Measurements from ENCODE around the gene MAN2C1. TPM values are rescaled to one million over a fixed set of nuclear protein-coding genes. Genes with fewer than 3 reads are reported as not detected.
"Not testable (repeated sequence)": the region's sequence is repeated elsewhere in the genome, so short reads cannot be mapped to it uniquely, and the experiment has no call there.

Gene MAN2C1
- total RNA-seq, 5 donors from 2014 or later (not counting 1 experiment from before 2014, with no cell fraction given), result 357 to 529 (median 447) TPM

GRCh38 chr15:75389791-75390382, 21.5 kb upstream of the MAN2C1 start:
- CTCF ChIA-PET, result interaction anchor here in 1 of 2 donors (0.7 kb wide), 1 partner anchor 14 kb away, joined by 3 read pairs; no protein-coding TSS in a partner anchor

GRCh38 chr15:75383986-75384385, 15.6 kb upstream of the MAN2C1 start:
- H3K4me1 ChIP-seq (ENCODE audit: control insufficient read depth in 1 of 2, extremely low read depth in 1 of 2, insufficient read depth in 2 of 2, low read length in 2 of 2); H3K27ac Mint-ChIP-seq; H3K4me3 Mint-ChIP-seq; CTCF ChIA-PET; ATAC-seq (replicated peaks in 1 of 4); H3K27ac ChIP-seq (ENCODE audit: low read length); H3K27me3 ChIP-seq (replicated peaks in 1 of 2; ENCODE audit: control insufficient read depth in 2 of 2, extremely low read depth in 1 of 2, insufficient read depth in 2 of 2, low read length in 1 of 2); H3K9me3 ChIP-seq; H3K9me3 Mint-ChIP-seq; POLR2A ChIA-PET; H3K4me1 Mint-ChIP-seq; H3K27me3 Mint-ChIP-seq; DNase-seq; H3K4me3 ChIP-seq (ENCODE audit: control insufficient read depth in 1 of 2, extremely low read depth in 1 of 2, low read length in 1 of 2): not testable (repeated sequence)
- H3K36me3 ChIP-seq (ENCODE audit: control insufficient read depth in 2 of 2, extremely low read depth in 1 of 2, insufficient read depth in 1 of 2, low read length in 1 of 2), result peaks cover 11 to 90% of the 10 kb centered on the region in 2 donors
- peaks cover 50% of the 10 kb centered on the region for H3K36me3 Mint-ChIP-seq
- 100% methylated on average over 5 of the region's 5 CpGs for WGBS (ENCODE audit: insufficient coverage)

More at GRCh38 chr15:75389791-75390382, 21.5 kb upstream of the MAN2C1 start:
- Mint-ChIP-seq H3K4me3 (no peak overlapping the region), H3K36me3 (peaks cover 58% of the 10 kb centered on the region), H3K4me1 (peaks cover 0 to 3% (median 1%) of the 10 kb centered on the region in 3 donors), H3K27ac (no peak overlapping the region), H3K27me3 (no peaks in the 10 kb centered on the region), H3K9me3 (no peaks in the 10 kb centered on the region)
- no peak overlapping the region for H3K27ac ChIP-seq (ENCODE audit: low read length)
- POLR2A ChIA-PET, result no interaction called here
- H3K4me1 ChIP-seq (ENCODE audit: control insufficient read depth in 1 of 2, extremely low read depth in 1 of 2, insufficient read depth in 2 of 2, low read length in 2 of 2), result no peaks in the 10 kb centered on the region
- DNase-seq (no peak), ATAC-seq (replicated peaks in 1 of 4) (no peak)
- H3K9me3 ChIP-seq, result no peaks in the 10 kb centered on the region
- H3K27me3 ChIP-seq (replicated peaks in 1 of 2; ENCODE audit: control insufficient read depth in 2 of 2, extremely low read depth in 1 of 2, insufficient read depth in 2 of 2, low read length in 1 of 2), result no peaks in the 10 kb centered on the region
- H3K36me3 ChIP-seq (ENCODE audit: control insufficient read depth in 2 of 2, extremely low read depth in 1 of 2, insufficient read depth in 1 of 2, low read length in 1 of 2), result peaks cover 19 to 92% of the 10 kb centered on the region in 2 donors
- WGBS (ENCODE audit: insufficient coverage), result no CpG with 5 or more reads among the region's 1 CpG
- no peak overlapping the region for H3K4me3 ChIP-seq (ENCODE audit: control insufficient read depth in 1 of 2, extremely low read depth in 1 of 2, low read length in 1 of 2)

- no peaks in the 10 kb centered on the region for H3K9me3 ChIP-seq
- Mint-ChIP-seq H3K27ac (peak overlapping the region in 1 of 2 donors; percentile 27), H3K9me3 (no peaks in the 10 kb centered on the region), H3K36me3 (peaks cover 45% of the 10 kb centered on the region), H3K4me3 (no peak overlapping the region), H3K4me1 (peaks cover 0 to 3% (median 1%) of the 10 kb centered on the region in 3 donors), H3K27me3 (no peaks in the 10 kb centered on the region)
- ChIA-PET CTCF (interaction anchor here (0.9 to 1.2 kb wide), 2 partner anchors 12 to 25 kb away, joined by 3 to 6 read pairs; partner anchors contain the start of gene MAN2C1 (in 1 of the 2)), POLR2A (interaction anchor here in 1 of 2 donors (1.1 kb wide), 1 partner anchor 34 kb away, joined by 5 read pairs; no protein-coding TSS in a partner anchor)
- no peaks in the 10 kb centered on the region for H3K4me1 ChIP-seq (ENCODE audit: control insufficient read depth in 1 of 2, extremely low read depth in 1 of 2, insufficient read depth in 2 of 2, low read length in 2 of 2)
- no peak for DNase-seq
- H3K27ac ChIP-seq (ENCODE audit: low read length), result no peak overlapping the region
- no peaks in the 10 kb centered on the region for H3K27me3 ChIP-seq (replicated peaks in 1 of 2; ENCODE audit: control insufficient read depth in 2 of 2, extremely low read depth in 1 of 2, insufficient read depth in 2 of 2, low read length in 1 of 2)
- H3K36me3 ChIP-seq (ENCODE audit: control insufficient read depth in 2 of 2, extremely low read depth in 1 of 2, insufficient read depth in 1 of 2, low read length in 1 of 2), result peaks cover under 1 to 82% of the 10 kb centered on the region in 2 donors
- H3K4me3 ChIP-seq (ENCODE audit: control insufficient read depth in 1 of 2, extremely low read depth in 1 of 2, low read length in 1 of 2), result no peak overlapping the region
- 100% methylated on average over 1 of the region's 4 CpGs for WGBS (ENCODE audit: insufficient coverage)
- ATAC-seq (replicated peaks in 1 of 4), result no peak
These were observed 12.4 kb upstream of the MAN2C1 start for GRCh38 chr15:75380773-75381172.

- ATAC-seq (replicated peaks in 1 of 4) (no peak), DNase-seq (no peak)
- WGBS (ENCODE audit: insufficient coverage), result 98% methylated on average over 7 of the region's 11 CpGs
- H3K9me3 Mint-ChIP-seq, result no peaks in the 10 kb centered on the region
- peaks cover 40% of the 10 kb centered on the region for H3K36me3 Mint-ChIP-seq
- Histone ChIP-seq H3K27me3 (replicated peaks in 1 of 2; ENCODE audit: control insufficient read depth in 2 of 2, extremely low read depth in 1 of 2, insufficient read depth in 2 of 2, low read length in 1 of 2) (no peaks in the 10 kb centered on the region), H3K36me3 (ENCODE audit: control insufficient read depth in 2 of 2, extremely low read depth in 1 of 2, insufficient read depth in 1 of 2, low read length in 1 of 2) (peaks cover 8 to 54% of the 10 kb centered on the region in 2 donors), H3K27ac (ENCODE audit: low read length) (no peak overlapping the region), H3K9me3 (no peaks in the 10 kb centered on the region), H3K4me1 (ENCODE audit: control insufficient read depth in 1 of 2, extremely low read depth in 1 of 2, insufficient read depth in 2 of 2, low read length in 2 of 2) (peaks cover 3 to 18% of the 10 kb centered on the region in 2 experiments), H3K4me3 (ENCODE audit: control insufficient read depth in 1 of 2, extremely low read depth in 1 of 2, low read length in 1 of 2) (no peak overlapping the region)
- H3K4me1 Mint-ChIP-seq, result peaks cover 21 to 26% (median 22%) of the 10 kb centered on the region in 3 donors
- no peaks in the 10 kb centered on the region for H3K27me3 Mint-ChIP-seq
- CTCF ChIA-PET, result interaction anchor here in 1 of 2 donors (0.6 to 0.7 kb wide), 2 partner anchors 92 to 327 kb away, joined by 3 to 5 read pairs; no protein-coding TSS in a partner anchor
- no peak overlapping the region for H3K27ac Mint-ChIP-seq
- no peak overlapping the region for H3K4me3 Mint-ChIP-seq
- POLR2A ChIA-PET, result interaction anchor here in 1 of 2 donors (0.7 kb wide), 1 partner anchor 74 kb away, joined by 9 read pairs; no protein-coding TSS in a partner anchor
These were observed 3.7 kb upstream of the MAN2C1 start for GRCh38 chr15:75371901-75372688.

GRCh38 chr15:75371486-75371885, 3.1 kb upstream of the MAN2C1 start:
- Histone ChIP-seq H3K36me3 (ENCODE audit: control insufficient read depth in 2 of 2, extremely low read depth in 1 of 2, insufficient read depth in 1 of 2, low read length in 1 of 2) (peaks cover 8 to 57% of the 10 kb centered on the region in 2 donors), H3K27me3 (replicated peaks in 1 of 2; ENCODE audit: control insufficient read depth in 2 of 2, extremely low read depth in 1 of 2, insufficient read depth in 2 of 2, low read length in 1 of 2) (no peaks in the 10 kb centered on the region), H3K27ac (ENCODE audit: low read length) (no peak overlapping the region), H3K9me3 (no peaks in the 10 kb centered on the region), H3K4me1 (ENCODE audit: control insufficient read depth in 1 of 2, extremely low read depth in 1 of 2, insufficient read depth in 2 of 2, low read length in 2 of 2) (peaks cover 3 to 18% of the 10 kb centered on the region in 2 experiments), H3K4me3 (ENCODE audit: control insufficient read depth in 1 of 2, extremely low read depth in 1 of 2, low read length in 1 of 2) (no peak overlapping the region)
- Mint-ChIP-seq H3K4me1 (peaks cover 26 to 27% (median 26%) of the 10 kb centered on the region in 3 donors), H3K9me3 (no peaks in the 10 kb centered on the region), H3K27me3 (no peaks in the 10 kb centered on the region), H3K4me3 (no peak overlapping the region), H3K27ac (no peak overlapping the region), H3K36me3 (peaks cover 42% of the 10 kb centered on the region)
- ChIA-PET CTCF (interaction anchor here in 1 of 2 donors (0.6 kb wide), 1 partner anchor 262 kb away, joined by 5 read pairs; no protein-coding TSS in a partner anchor), POLR2A (interaction anchor here in 1 of 2 donors (0.7 kb wide), 1 partner anchor 127 kb away, joined by 8 read pairs; no protein-coding TSS in a partner anchor)
- WGBS (ENCODE audit: insufficient coverage), result 100% methylated on average over 1 of the region's 1 CpG
- ATAC-seq (replicated peaks in 1 of 4) (no peak), DNase-seq (no peak)

- no peak overlapping the region for H3K27ac ChIP-seq (ENCODE audit: low read length)
- ChIA-PET CTCF (interaction anchor here in 1 of 2 donors (1.4 kb wide), 1 partner anchor 270 kb away, joined by 4 read pairs; the partner anchor contains the start of gene IMP3), POLR2A (no interaction called here)
- H3K27me3 ChIP-seq (replicated peaks in 1 of 2; ENCODE audit: control insufficient read depth in 2 of 2, extremely low read depth in 1 of 2, insufficient read depth in 2 of 2, low read length in 1 of 2), result no peaks in the 10 kb centered on the region
- DNase-seq (no peak), ATAC-seq (replicated peaks in 1 of 4) (no peak)
- H3K4me3 ChIP-seq (ENCODE audit: control insufficient read depth in 1 of 2, extremely low read depth in 1 of 2, low read length in 1 of 2), result no peak overlapping the region
- Mint-ChIP-seq H3K4me3 (peak overlapping the region; percentile 89 to 91 (median 90)), H3K36me3 (peaks cover 28% of the 10 kb centered on the region), H3K27ac (peak overlapping the region; percentile 95), H3K9me3 (no peaks in the 10 kb centered on the region), H3K27me3 (no peaks in the 10 kb centered on the region), H3K4me1 (peaks cover 26 to 27% (median 26%) of the 10 kb centered on the region in 3 donors)
- peaks cover 3 to 18% of the 10 kb centered on the region in 2 experiments for H3K4me1 ChIP-seq (ENCODE audit: control insufficient read depth in 1 of 2, extremely low read depth in 1 of 2, insufficient read depth in 2 of 2, low read length in 2 of 2)
- H3K9me3 ChIP-seq, result no peaks in the 10 kb centered on the region
- WGBS (ENCODE audit: insufficient coverage), result 100% methylated on average over 4 of the region's 7 CpGs
- peaks cover 3 to 57% of the 10 kb centered on the region in 2 donors for H3K36me3 ChIP-seq (ENCODE audit: control insufficient read depth in 2 of 2, extremely low read depth in 1 of 2, insufficient read depth in 1 of 2, low read length in 1 of 2)
These were observed 1.6 kb upstream of the MAN2C1 start for GRCh38 chr15:75369897-75370581.

Data from T-cell (primary cell).